ENCODE measurements around the gene CNIH3. TPM values are rescaled to one million over a fixed set of nuclear protein-coding genes. Genes with fewer than 3 reads are reported as not detected.

CNIH3 gene
- total and polyA plus RNA-seq, 2 donors (not counting 1 experiment from before 2014, with no cell fraction given) = 0.72 to 1.8 TPM

GRCh38 chr1:224623743-224624333, 7.7 kb downstream of the CNIH3 start:
- peaks cover 0 to 12% (median 0%) of the 10 kb centered on the region in 3 donors for H3K9me3 ChIP-seq (ENCODE audit: control extremely low read depth in 1 of 3, control insufficient read depth in 2 of 3, insufficient read depth in 1 of 3, low read length in 2 of 3)
- H3K4me1 Mint-ChIP-seq = no peaks in the 10 kb centered on the region
- H2AFZ ChIP-seq (ENCODE audit: insufficient read depth, low read depth, low read length, poor library complexity, severe bottlenecking) = no peak overlapping the region
- H3K9ac ChIP-seq (ENCODE audit: low read length) = no peak overlapping the region
- ATAC-seq (ENCODE audit: low read depth) = no peak
- H3K36me3 ChIP-seq (replicated peaks in 1 of 2; ENCODE audit: control extremely low read depth in 1 of 2, control insufficient read depth in 1 of 2, extremely low read depth in 1 of 2, insufficient read depth in 2 of 2, low read length in 1 of 2) = no peaks in the 10 kb centered on the region
- DNase-seq = no peak
- H3K4me2 ChIP-seq (replicated peaks; ENCODE audit: low read depth, low read length, poor library complexity, severe bottlenecking) = no peak overlapping the region
- peaks cover 4% of the 10 kb centered on the region for H3K9me3 Mint-ChIP-seq (ENCODE audit: insufficient read depth)
- no peaks in the 10 kb centered on the region for H3K4me1 ChIP-seq (ENCODE audit: control insufficient read depth in 2 of 2, insufficient read depth in 2 of 2, low read length in 2 of 2)
- peaks cover 0 to 2% (median 0%) of the 10 kb centered on the region in 4 experiments for H3K27me3 ChIP-seq (replicated peaks in 1 of 4; ENCODE audit: control extremely low read depth in 1 of 4, control insufficient read depth in 3 of 4, insufficient read depth in 4 of 4, low read length in 3 of 4)
- no peak overlapping the region for H3K27ac ChIP-seq (ENCODE audit: low read length in 2 of 2)
- no peaks in the 10 kb centered on the region for H3K79me2 ChIP-seq (ENCODE audit: control insufficient read depth, insufficient read depth, low read length)
- ChIA-PET POLR2A (no interaction called here), CTCF (no interaction called here)
- no peak overlapping the region for H3K27ac Mint-ChIP-seq
- WGBS (ENCODE audit: insufficient coverage) = 6% methylated on average over 6 of the region's 7 CpGs
- intact Hi-C loops (cut with micrococcal nuclease) = no loop called here
- H3K4me3 Mint-ChIP-seq = no peak overlapping the region
- peaks cover 55% of the 10 kb centered on the region for H3K27me3 Mint-ChIP-seq
- no peak overlapping the region for H3K4me3 ChIP-seq (ENCODE audit: control extremely low read depth in 1 of 5, extremely low read depth in 1 of 5, insufficient read depth in 1 of 5, low read depth in 2 of 5, low read length in 4 of 5)
- no peaks in the 10 kb centered on the region for H4K20me1 ChIP-seq (ENCODE audit: control insufficient read depth, insufficient read depth, low read length, poor library complexity, severe bottlenecking)
- no peak for TF ChIP-seq EZH2 (IDR thresholded peaks at IDR 0.05; ENCODE audit: borderline replicate concordance, insufficient read depth, low read depth, low read length, poor library complexity, severe bottlenecking)
- TF ChIP-seq CTCF (IDR thresholded peaks at IDR 0.05) = no peak

GRCh38 chr1:224624432-224624831, 8.3 kb downstream of the CNIH3 start:
- H2AFZ ChIP-seq (ENCODE audit: insufficient read depth, low read depth, low read length, poor library complexity, severe bottlenecking) = no peak overlapping the region
- H3K9me3 Mint-ChIP-seq (ENCODE audit: insufficient read depth) = peaks cover 4% of the 10 kb centered on the region
- H3K27me3 Mint-ChIP-seq = peaks cover 49% of the 10 kb centered on the region
- no peak for TF ChIP-seq EZH2 (IDR thresholded peaks at IDR 0.05; ENCODE audit: borderline replicate concordance, insufficient read depth, low read depth, low read length, poor library complexity, severe bottlenecking)
- TF ChIP-seq CTCF (IDR thresholded peaks at IDR 0.05) = no peak
- ChIA-PET CTCF (no interaction called here), POLR2A (no interaction called here)
- H3K9ac ChIP-seq (ENCODE audit: low read length) = no peak overlapping the region
- H3K27ac Mint-ChIP-seq = no peak overlapping the region
- H3K4me1 ChIP-seq (ENCODE audit: control insufficient read depth in 2 of 2, insufficient read depth in 2 of 2, low read length in 2 of 2) = no peaks in the 10 kb centered on the region
- intact Hi-C loops (cut with micrococcal nuclease) = no loop called here
- H3K27ac ChIP-seq (ENCODE audit: low read length in 2 of 2) = no peak overlapping the region
- no peaks in the 10 kb centered on the region for H3K79me2 ChIP-seq (ENCODE audit: control insufficient read depth, insufficient read depth, low read length)
- H3K36me3 ChIP-seq (replicated peaks in 1 of 2; ENCODE audit: control extremely low read depth in 1 of 2, control insufficient read depth in 1 of 2, extremely low read depth in 1 of 2, insufficient read depth in 2 of 2, low read length in 1 of 2) = no peaks in the 10 kb centered on the region
- H4K20me1 ChIP-seq (ENCODE audit: control insufficient read depth, insufficient read depth, low read length, poor library complexity, severe bottlenecking) = no peaks in the 10 kb centered on the region
- no peaks in the 10 kb centered on the region for H3K4me1 Mint-ChIP-seq
- peaks cover 0 to 12% (median 0%) of the 10 kb centered on the region in 3 donors for H3K9me3 ChIP-seq (ENCODE audit: control extremely low read depth in 1 of 3, control insufficient read depth in 2 of 3, insufficient read depth in 1 of 3, low read length in 2 of 3)
- no peak for ATAC-seq (ENCODE audit: low read depth)
- WGBS (ENCODE audit: insufficient coverage) = 89% methylated on average over 4 of the region's 4 CpGs
- no peak overlapping the region for H3K4me3 Mint-ChIP-seq
- no peak overlapping the region for H3K4me3 ChIP-seq (ENCODE audit: control extremely low read depth in 1 of 5, extremely low read depth in 1 of 5, insufficient read depth in 1 of 5, low read depth in 2 of 5, low read length in 4 of 5)
- H3K4me2 ChIP-seq (replicated peaks; ENCODE audit: low read depth, low read length, poor library complexity, severe bottlenecking) = no peak overlapping the region
- H3K27me3 ChIP-seq (replicated peaks in 1 of 4; ENCODE audit: control extremely low read depth in 1 of 4, control insufficient read depth in 3 of 4, insufficient read depth in 4 of 4, low read length in 3 of 4) = no peaks in the 10 kb centered on the region
- DNase-seq = no peak

All from B cell (primary cell).